GM23338 (cell line): Measurements from ENCODE around the gene ZFP69.
"Not testable (repeated sequence)": the region's sequence is repeated elsewhere in the genome, so short reads cannot be mapped to it uniquely, and the experiment has no call there.

Experiments
- CTCF ChIP-seq, 2 experiments: fragments of 200-600 bp in 1 of 2; sonication (generic) in 1 of 2; conservative IDR thresholded peaks; 2 replicates each; pipeline versions ENCODE4 v1.5.1 to v1.6.1; 2016 to 2017; ENCODE audit warnings: antibody characterized with exemption in 2 of 2, low read depth in 2 of 2, mild to moderate bottlenecking in 2 of 2, moderate library complexity in 1 of 2
- EZH2 ChIP-seq: fragments of 200-600 bp; sonication (generic); IDR thresholded peaks from one replicate; pipeline ENCODE4 v1.8.0; 2017; ENCODE audit warnings: antibody characterized with exemption, mild to moderate bottlenecking, low read depth; ENCODE audit not compliant: unreplicated experiment
- EZH2phosphoT487 ChIP-seq: fragments of 200-600 bp; sonication (generic); IDR thresholded peaks from one replicate; pipeline ENCODE4 v1.8.1; 2018; ENCODE audit warnings: antibody characterized with exemption; ENCODE audit not compliant: unreplicated experiment
- POLR2AphosphoS5 ChIP-seq: IDR thresholded peaks from 2 replicates; pipeline ENCODE4 v1.6.1; 2016; ENCODE audit warnings: antibody characterized with exemption, low read depth
- REST ChIP-seq: IDR thresholded peaks from one replicate; pipeline ENCODE4 v1.6.1; 2018; ENCODE audit warnings: antibody characterized with exemption; ENCODE audit not compliant: unreplicated experiment
- STAT1 ChIP-seq: IDR thresholded peaks from one replicate; pipeline ENCODE4 v1.6.1; 2016; ENCODE audit warnings: antibody characterized with exemption; ENCODE audit not compliant: unreplicated experiment

GRCh38 chr1:40502651-40503050, 25.6 kb downstream of the ZFP69 start:
- not testable (repeated sequence) for TF ChIP-seq CTCF (conservative IDR thresholded peaks at IDR 0.05; ENCODE audit: low read depth in 2 of 2); POLR2AphosphoS5; EZH2phosphoT487; EZH2; STAT1; REST
